Measurements from ENCODE around the gene NAV3.

The NAV3 gene

GRCh38 chr12:78120866-78121560, 290.3 kb downstream of the NAV3 start:
- DNase-seq (ENCODE audit: low spot score): no peak

- no peak for DNase-seq (ENCODE audit: low spot score)
Observed at GRCh38 chr12:78121969-78122610, 291.4 kb downstream of the NAV3 start.

- DNase-seq (ENCODE audit: low spot score): no peak
Observed at GRCh38 chr12:78128211-78128610, 297.5 kb downstream of the NAV3 start.

- no peak for DNase-seq (ENCODE audit: low spot score)
Observed at GRCh38 chr12:78143717-78144116, 313.0 kb downstream of the NAV3 start.

GRCh38 chr12:78145398-78145797, 314.7 kb downstream of the NAV3 start:
- DNase-seq (ENCODE audit: low spot score): no peak

- no peak for DNase-seq (ENCODE audit: low spot score)
Observed at GRCh38 chr12:78146365-78146772, 315.7 kb downstream of the NAV3 start.

- DNase-seq (ENCODE audit: low spot score): no peak
Observed at GRCh38 chr12:78149459-78149858, 318.8 kb downstream of the NAV3 start.

- DNase-seq (ENCODE audit: low spot score): no peak
Observed at GRCh38 chr12:78155546-78155945, 324.9 kb downstream of the NAV3 start.

- DNase-seq (ENCODE audit: low spot score): no peak
Observed at GRCh38 chr12:78156751-78157150, 326.1 kb downstream of the NAV3 start.

GRCh38 chr12:78157199-78157598, 326.5 kb downstream of the NAV3 start:
- DNase-seq (ENCODE audit: low spot score): no peak

- no peak for DNase-seq (ENCODE audit: low spot score)
Observed at GRCh38 chr12:78164154-78164553, 333.5 kb downstream of the NAV3 start.

- no peak for DNase-seq (ENCODE audit: low spot score)
Observed at GRCh38 chr12:78167510-78167909, 336.8 kb downstream of the NAV3 start.

GRCh38 chr12:78171061-78171460, 340.4 kb downstream of the NAV3 start:
- no peak for DNase-seq (ENCODE audit: low spot score)

- no peak for DNase-seq (ENCODE audit: low spot score)
Observed at GRCh38 chr12:78176643-78177042, 345.9 kb downstream of the NAV3 start.

- DNase-seq (ENCODE audit: low spot score): no peak
Observed at GRCh38 chr12:78177298-78177697, 346.6 kb downstream of the NAV3 start.

- DNase-seq (ENCODE audit: low spot score): no peak
Observed at GRCh38 chr12:78179346-78179745, 348.7 kb downstream of the NAV3 start.

GRCh38 chr12:78181544-78182162, 351.0 kb downstream of the NAV3 start:
- DNase-seq (ENCODE audit: low spot score): no peak

GRCh38 chr12:78183824-78184223, 353.1 kb downstream of the NAV3 start:
- no peak for DNase-seq (ENCODE audit: low spot score)

- no peak for DNase-seq (ENCODE audit: low spot score)
Observed at GRCh38 chr12:78185109-78185508, 354.4 kb downstream of the NAV3 start.

GRCh38 chr12:78185651-78186050, 355.0 kb downstream of the NAV3 start:
- no peak for DNase-seq (ENCODE audit: low spot score)

GRCh38 chr12:78186670-78187069, 356.0 kb downstream of the NAV3 start:
- DNase-seq (ENCODE audit: low spot score): no peak

- DNase-seq (ENCODE audit: low spot score): no peak
Observed at GRCh38 chr12:78187741-78188140, 357.0 kb downstream of the NAV3 start.

GRCh38 chr12:78189656-78190055, 359.0 kb downstream of the NAV3 start:
- DNase-seq (ENCODE audit: low spot score): no peak
